MM.1S (cell line): ENCODE results near the gene ADAMTSL3.

Experiments used
- DNase-seq: peaks from one replicate; pipeline ENCODE4 v3.0.0-alpha.2; 2015
- H2AFZ ChIP-seq: fragments of 300-600 bp; sonication (generic); 2 replicates; pipeline ENCODE4 v1.6.0; 2016; ENCODE audit warnings: antibody characterized with exemption, low read length
- H3F3A ChIP-seq: fragments of 300-600 bp; sonication (generic); 2 replicates; pipeline ENCODE4 v1.6.1; 2016; ENCODE audit warnings: mild to moderate bottlenecking, antibody characterized with exemption, low read length, moderate library complexity, mixed read lengths; ENCODE audit not compliant: insufficient read depth
- H3K27ac ChIP-seq: fragments of 300-600 bp; sonication (generic); 2 replicates; pipeline ENCODE4 v1.5.1; 2016; ENCODE audit warnings: mild to moderate bottlenecking, low read length
- H3K27me3 ChIP-seq: fragments of 300-600 bp; sonication (generic); replicated peaks from 2 replicates; pipeline ENCODE4 v1.6.0; 2016; ENCODE audit warnings: low read length; ENCODE audit not compliant: insufficient read depth
- H3K36me3 ChIP-seq: fragments of 300-600 bp; sonication (generic); replicated peaks from 2 replicates; pipeline ENCODE4 v1.6.1; 2016; ENCODE audit warnings: mild to moderate bottlenecking, low read length, mixed read lengths; ENCODE audit not compliant: insufficient read depth
- H3K4me1 ChIP-seq: fragments of 300-600 bp; sonication (generic); 2 replicates; pipeline ENCODE4 v1.6.1; 2016; ENCODE audit warnings: low read length, mixed read lengths
- H3K4me2 ChIP-seq: fragments of 300-600 bp; sonication (generic); 2 replicates; pipeline ENCODE4 v1.6.0; 2016; ENCODE audit warnings: low read depth, low read length
- H3K4me3 ChIP-seq: fragments of 300-600 bp; sonication (generic); 2 replicates; pipeline ENCODE4 v1.5.1; 2016; ENCODE audit warnings: low read length, mixed read lengths
- H3K79me2 ChIP-seq: fragments of 300-600 bp; sonication (generic); 2 replicates; pipeline ENCODE4 v1.6.1; 2016; ENCODE audit warnings: mixed run types, low read length, mixed read lengths
- H3K9ac ChIP-seq: fragments of 300-600 bp; sonication (generic); 2 replicates; pipeline ENCODE4 v1.6.1; 2016; ENCODE audit warnings: low read length, mixed read lengths
- H3K9me2 ChIP-seq: fragments of 300-600 bp; sonication (generic); replicated peaks from 2 replicates; pipeline ENCODE4 v1.6.1; 2016; ENCODE audit warnings: mild to moderate bottlenecking, low read length, mixed read lengths; ENCODE audit not compliant: insufficient read depth
- H3K9me3 ChIP-seq: fragments of 300-600 bp; sonication (generic); replicated peaks from 2 replicates; pipeline ENCODE4 v1.6.1; 2016; ENCODE audit warnings: mild to moderate bottlenecking, low read length, mixed read lengths; ENCODE audit not compliant: insufficient read depth
- H4K20me1 ChIP-seq: fragments of 300-600 bp; sonication (generic); 2 replicates; pipeline ENCODE4 v1.6.1; 2016; ENCODE audit warnings: mild to moderate bottlenecking, low read length, moderate library complexity, mixed read lengths; ENCODE audit not compliant: insufficient read depth
- CTCF ChIP-seq: fragments of 300-600 bp; sonication (generic); IDR thresholded peaks from 2 replicates; pipeline ENCODE4 v1.5.1; 2016; ENCODE audit warnings: antibody characterized with exemption, low read length, mixed read lengths
- EZH2 ChIP-seq: fragments of 300-600 bp; sonication (generic); optimal IDR thresholded peaks from 2 replicates; pipeline ENCODE3; 2017; ENCODE audit warnings: low read depth, mild to moderate bottlenecking, antibody characterized with exemption, low read length, mixed read lengths
- EZH2phosphoT487 ChIP-seq: fragments of 300-600 bp; sonication (generic); IDR thresholded peaks from 2 replicates; pipeline ENCODE4 v1.6.1; 2018; ENCODE audit warnings: antibody characterized with exemption, low read length

Gene ADAMTSL3

GRCh38 chr15:83809345-83809744 lies 155.4 kb downstream of the ADAMTSL3 start:
- no peaks in the 10 kb centered on the region for H3K79me2 ChIP-seq
- DNase-seq: no peak
- no peaks in the 10 kb centered on the region for H3K9me3 ChIP-seq
- no peak overlapping the region for H3K4me2 ChIP-seq
- H3K4me3 ChIP-seq: no peak overlapping the region
- no peaks in the 10 kb centered on the region for H3K4me1 ChIP-seq
- H3K27me3 ChIP-seq: no peaks in the 10 kb centered on the region
- H3K9me2 ChIP-seq: no peaks in the 10 kb centered on the region
- no peak for TF ChIP-seq EZH2phosphoT487
- no peak for TF ChIP-seq CTCF
- TF ChIP-seq EZH2: no peak
- H4K20me1 ChIP-seq: no peaks in the 10 kb centered on the region
- no peaks in the 10 kb centered on the region for H3K36me3 ChIP-seq
- no peak overlapping the region for H2AFZ ChIP-seq
- H3F3A ChIP-seq: no peaks in the 10 kb centered on the region
- H3K9ac ChIP-seq: no peak overlapping the region
- H3K27ac ChIP-seq: no peak overlapping the region

- Histone ChIP-seq H3K27ac (no peak overlapping the region), H2AFZ (no peak overlapping the region), H3K79me2 (no peaks in the 10 kb centered on the region), H3K4me1 (no peaks in the 10 kb centered on the region), H3K36me3 (no peaks in the 10 kb centered on the region), H4K20me1 (no peaks in the 10 kb centered on the region), H3K4me2 (no peak overlapping the region), H3K9me2 (no peaks in the 10 kb centered on the region), H3K4me3 (no peak overlapping the region), H3K9ac (no peak overlapping the region), H3K27me3 (no peaks in the 10 kb centered on the region), H3K9me3 (no peaks in the 10 kb centered on the region), H3F3A (no peaks in the 10 kb centered on the region)
- DNase-seq: no peak
- no peak for TF ChIP-seq EZH2
- TF ChIP-seq CTCF: no peak
- no peak for TF ChIP-seq EZH2phosphoT487
These were observed 156.2 kb downstream of the ADAMTSL3 start for GRCh38 chr15:83810110-83810509.

GRCh38 chr15:83813682-83814081 lies 159.8 kb downstream of the ADAMTSL3 start:
- Histone ChIP-seq H3F3A (no peaks in the 10 kb centered on the region), H3K9ac (no peak overlapping the region), H4K20me1 (no peaks in the 10 kb centered on the region), H3K27ac (no peak overlapping the region), H3K79me2 (no peaks in the 10 kb centered on the region), H3K9me2 (no peaks in the 10 kb centered on the region), H3K9me3 (no peaks in the 10 kb centered on the region), H3K4me1 (no peaks in the 10 kb centered on the region), H3K36me3 (no peaks in the 10 kb centered on the region), H3K4me3 (no peak overlapping the region), H3K27me3 (no peaks in the 10 kb centered on the region), H2AFZ (no peak overlapping the region), H3K4me2 (no peak overlapping the region)
- TF ChIP-seq CTCF (no peak), EZH2 (no peak), EZH2phosphoT487 (no peak)
- DNase-seq: no peak

GRCh38 chr15:83815506-83815905 lies 161.6 kb downstream of the ADAMTSL3 start:
- no peaks in the 10 kb centered on the region for H3K9me2 ChIP-seq
- H3K79me2 ChIP-seq: no peaks in the 10 kb centered on the region
- no peaks in the 10 kb centered on the region for H4K20me1 ChIP-seq
- TF ChIP-seq CTCF: no peak
- no peak for TF ChIP-seq EZH2
- TF ChIP-seq EZH2phosphoT487: no peak
- DNase-seq: no peak
- no peak overlapping the region for H3K4me3 ChIP-seq
- H3K4me1 ChIP-seq: no peaks in the 10 kb centered on the region
- no peak overlapping the region for H3K4me2 ChIP-seq
- H3K27me3 ChIP-seq: no peaks in the 10 kb centered on the region
- no peak overlapping the region for H3K27ac ChIP-seq
- no peak overlapping the region for H3K9ac ChIP-seq
- no peaks in the 10 kb centered on the region for H3F3A ChIP-seq
- H3K9me3 ChIP-seq: no peaks in the 10 kb centered on the region
- H2AFZ ChIP-seq: no peak overlapping the region
- no peaks in the 10 kb centered on the region for H3K36me3 ChIP-seq
